RWPE1 (cell line): ENCODE data around the gene APLF.

ENCODE experiments used
- CTCF ChIA-PET: fragments of 350-600 bp; sonication (Branson Sonifier 250); formaldehyde crosslinking; extraction: SDS; loops from one replicate; lab custom pipeline; 2021; lab: Yijun Ruan, JAX
- POLR2A ChIA-PET: fragments of 400-600 bp; formaldehyde crosslinking; extraction: SDS; loops from one replicate; lab custom pipeline; 2020; ENCODE audit warnings: antibody characterized with exemption; ENCODE audit not compliant: low non-redundant PET; lab: Yijun Ruan, JAX
- DNase-seq: peaks from one replicate; pipeline ENCODE4 v3.0.0; 2012; ENCODE audit warnings: low spot score
- H3K27ac ChIP-seq: fragments of 450-650 bp; 2 replicates; pipeline ENCODE4 v1.5.1; 2017
- CTCF ChIP-seq: fragments of 450-650 bp; conservative IDR thresholded peaks from 2 replicates; pipeline ENCODE4 v1.5.1; 2017; ENCODE audit warnings: low read depth, mild to moderate bottlenecking

The APLF gene

GRCh38 chr2:68467077-68467960 is at the start of gene APLF, which contains the start of gene FBXO48:
Gene APLF, plus strand, starts transcription at chr2:68467585. Its CDS starts 147 bp downstream, at chr2:68467732.
Gene FBXO48, minus strand, starts transcription at chr2:68467294. Its CDS starts 2,149 bp downstream, at chr2:68465145.
- H3K27ac ChIP-seq, result peak within 1 kb of the TSS; percentile 83
- ChIA-PET CTCF (interaction anchor here (1.1 kb wide), 1 partner anchor 7 kb away, joined by 3 read pairs; no protein-coding TSS in a partner anchor), POLR2A (interaction anchor here (0.5 to 0.6 kb wide), 2 partner anchors 341 to 1348 kb away, joined by 3 to 5 read pairs; no protein-coding TSS in a partner anchor)
- no peak for TF ChIP-seq CTCF
- DNase-seq, result peak; percentile 93

GRCh38 chr2:68417926-68418325 is 49.5 kb upstream of the APLF start:
- H3K27ac ChIP-seq, result no peak overlapping the region
- TF ChIP-seq CTCF, result no peak
- DNase-seq, result no peak
- POLR2A ChIA-PET, result no interaction called here
- CTCF ChIA-PET, result interaction anchor here (0.6 kb wide), 1 partner anchor 27 kb away, joined by 3 read pairs; no protein-coding TSS in a partner anchor

GRCh38 chr2:68418419-68418818 is 49.0 kb upstream of the APLF start:
- H3K27ac ChIP-seq, result no peak overlapping the region
- no peak for DNase-seq
- POLR2A ChIA-PET, result no interaction called here
- CTCF ChIA-PET, result interaction anchor here (0.6 kb wide), 1 partner anchor 27 kb away, joined by 3 read pairs; no protein-coding TSS in a partner anchor
- TF ChIP-seq CTCF, result no peak

- DNase-seq, result no peak
- ChIA-PET POLR2A (no interaction called here), CTCF (no interaction called here)
- no peak for TF ChIP-seq CTCF
- H3K27ac ChIP-seq, result no peak overlapping the region
These were observed 48.5 kb upstream of the APLF start for GRCh38 chr2:68418855-68419254.

GRCh38 chr2:68420254-68420910 is 47.0 kb upstream of the APLF start:
- CTCF ChIA-PET, result no interaction called here
- no peak for DNase-seq
- H3K27ac ChIP-seq, result no peak overlapping the region
- no peak for TF ChIP-seq CTCF
- POLR2A ChIA-PET, result no interaction called here

GRCh38 chr2:68423966-68424650 is 43.3 kb upstream of the APLF start:
- ChIA-PET POLR2A (no interaction called here), CTCF (no interaction called here)
- no peak for TF ChIP-seq CTCF
- no peak for DNase-seq
- no peak overlapping the region for H3K27ac ChIP-seq
